ENCODE results near the gene GABARAPL2.
"Not testable (repeated sequence)": the region's sequence is repeated elsewhere in the genome, so short reads cannot be mapped to it uniquely, and the experiment has no call there.

The GABARAPL2 gene

GRCh38 chr16:75566040-75566757 lies at the start of gene GABARAPL2:
Gene GABARAPL2 (plus strand): TSS chr16:75566379. CDS start chr16:75566487, 108 bp downstream.
- peak; percentile 82 for DNase-seq (ENCODE audit: low read depth, low spot score)

GRCh38 chr16:75519175-75519574 lies 47.0 kb upstream of the GABARAPL2 start:
- no peak for DNase-seq (ENCODE audit: low read depth, low spot score)

- no peak for DNase-seq (ENCODE audit: low read depth, low spot score)
Observed at GRCh38 chr16:75526032-75526790, 40.0 kb upstream of the GABARAPL2 start.

GRCh38 chr16:75527825-75528299 lies 38.3 kb upstream of the GABARAPL2 start:
- no peak for DNase-seq (ENCODE audit: low read depth, low spot score)

- DNase-seq (ENCODE audit: low read depth, low spot score), result no peak
Observed at GRCh38 chr16:75529056-75529905, 36.9 kb upstream of the GABARAPL2 start.

- DNase-seq (ENCODE audit: low read depth, low spot score), result no peak
Observed at GRCh38 chr16:75529959-75530358, 36.2 kb upstream of the GABARAPL2 start.

- DNase-seq (ENCODE audit: low read depth, low spot score), result no peak
Observed at GRCh38 chr16:75532142-75532765, 33.9 kb upstream of the GABARAPL2 start.

- no peak for DNase-seq (ENCODE audit: low read depth, low spot score)
Observed at GRCh38 chr16:75532791-75533190, 33.4 kb upstream of the GABARAPL2 start.

GRCh38 chr16:75534560-75535205 lies 31.5 kb upstream of the GABARAPL2 start:
- no peak for DNase-seq (ENCODE audit: low read depth, low spot score)

- no peak for DNase-seq (ENCODE audit: low read depth, low spot score)
Observed at GRCh38 chr16:75535211-75535843, 30.9 kb upstream of the GABARAPL2 start.

GRCh38 chr16:75535901-75536300 lies 30.3 kb upstream of the GABARAPL2 start, which contains the start of gene CHST5:
Gene CHST5 (minus strand): TSS chr16:75536108. CDS start chr16:75530384, 5,724 bp downstream.
- DNase-seq (ENCODE audit: low read depth, low spot score), result no peak

GRCh38 chr16:75537776-75538175 lies 28.4 kb upstream of the GABARAPL2 start:
- no peak for DNase-seq (ENCODE audit: low read depth, low spot score)

- DNase-seq (ENCODE audit: low read depth, low spot score), result not testable (repeated sequence)
Observed at GRCh38 chr16:75538882-75539565, 27.2 kb upstream of the GABARAPL2 start.

GRCh38 chr16:75541236-75541635 lies 24.9 kb upstream of the GABARAPL2 start:
- no peak for DNase-seq (ENCODE audit: low read depth, low spot score)

- DNase-seq (ENCODE audit: low read depth, low spot score), result not testable (repeated sequence)
Observed at GRCh38 chr16:75542462-75542861, 23.7 kb upstream of the GABARAPL2 start.

GRCh38 chr16:75545879-75546278 lies 20.3 kb upstream of the GABARAPL2 start:
- DNase-seq (ENCODE audit: low read depth, low spot score), result not testable (repeated sequence)

- DNase-seq (ENCODE audit: low read depth, low spot score), result no peak
Observed at GRCh38 chr16:75546293-75546692, 19.9 kb upstream of the GABARAPL2 start.

- DNase-seq (ENCODE audit: low read depth, low spot score), result not testable (repeated sequence)
Observed at GRCh38 chr16:75548456-75548855, 17.7 kb upstream of the GABARAPL2 start.

- DNase-seq (ENCODE audit: low read depth, low spot score), result no peak
Observed at GRCh38 chr16:75550211-75550662, 15.9 kb upstream of the GABARAPL2 start.

GRCh38 chr16:75552951-75553350 lies 13.2 kb upstream of the GABARAPL2 start:
- no peak for DNase-seq (ENCODE audit: low read depth, low spot score)

All from activated CD4-positive, CD25-positive, alpha-beta regulatory T cell treated with anti-CD3 and anti-CD28 coated beads, Interleukin-2, amount 50 U/mL, for 16 hours (primary cell).